Loucy (cell line): Measurements from ENCODE around the gene NBAS.

Experiments
- H2AFZ ChIP-seq: fragments of 200-600 bp; sonication (generic); 2 replicates; pipeline ENCODE4 v1.6.0; 2016; ENCODE audit warnings: antibody characterized with exemption, mild to moderate bottlenecking, low read length, moderate library complexity
- H3F3A ChIP-seq: fragments of 200-600 bp; 2 replicates; pipeline ENCODE4 v1.6.0; 2016; ENCODE audit warnings: antibody characterized with exemption, low read depth, mild to moderate bottlenecking
- H3K27me3 ChIP-seq: fragments of 200-600 bp; sonication (generic); 2 replicates; pipeline ENCODE4 v1.6.1; 2014; ENCODE audit warnings: low read length, mild to moderate bottlenecking; ENCODE audit not compliant: insufficient read depth, poor library complexity, severe bottlenecking
- H3K36me3 ChIP-seq: fragments of 200-600 bp; sonication (generic); 2 replicates; pipeline ENCODE4 v1.6.1; 2016; ENCODE audit warnings: low read length; ENCODE audit not compliant: insufficient read depth
- H3K4me1 ChIP-seq: fragments of 200-600 bp; sonication (generic); 2 replicates; pipeline ENCODE4 v1.5.1; 2014; ENCODE audit warnings: low read length, mild to moderate bottlenecking; ENCODE audit not compliant: insufficient read depth, poor library complexity, severe bottlenecking
- H3K4me2 ChIP-seq: fragments of 200-600 bp; sonication (generic); 2 replicates; pipeline ENCODE4 v1.6.0; 2014; ENCODE audit warnings: antibody characterized with exemption, low read length, low read depth, mild to moderate bottlenecking; ENCODE audit not compliant: poor library complexity, severe bottlenecking
- H3K4me3 ChIP-seq: fragments of 200-600 bp; sonication (generic); 2 replicates; pipeline ENCODE4 v1.5.1; 2014; ENCODE audit warnings: low read length, mild to moderate bottlenecking, mixed read lengths; ENCODE audit not compliant: poor library complexity, severe bottlenecking
- H3K79me2 ChIP-seq: fragments of 200-600 bp; sonication (generic); 2 replicates; pipeline ENCODE4 v1.6.1; 2014; ENCODE audit warnings: low read length; ENCODE audit not compliant: insufficient read depth
- H3K9ac ChIP-seq: fragments of 200-600 bp; sonication (generic); 2 replicates; pipeline ENCODE4 v1.6.0; 2014; ENCODE audit warnings: mild to moderate bottlenecking, low read depth, low read length, moderate library complexity; ENCODE audit not compliant: poor library complexity, severe bottlenecking
- H3K9me2 ChIP-seq: fragments of 200-600 bp; sonication (generic); replicated peaks from 2 replicates; pipeline ENCODE4 v1.6.1; 2016; ENCODE audit warnings: low read depth, low read length, mixed read lengths
- H3K9me3 ChIP-seq: fragments of 200-600 bp; sonication (generic); 2 replicates; pipeline ENCODE4 v1.6.1; 2014; ENCODE audit warnings: mild to moderate bottlenecking, antibody characterized with exemption, low read length, low read depth; ENCODE audit not compliant: insufficient read depth
- H4K20me1 ChIP-seq: fragments of 200-600 bp; sonication (generic); 2 replicates; pipeline ENCODE4 v1.6.0; 2014; ENCODE audit warnings: antibody characterized with exemption, low read length, mild to moderate bottlenecking; ENCODE audit not compliant: insufficient read depth, poor library complexity, severe bottlenecking
- EZH2phosphoT487 ChIP-seq: fragments of 200-600 bp; IDR thresholded peaks from 2 replicates; pipeline ENCODE4 v1.6.1; 2018; ENCODE audit warnings: antibody characterized with exemption, mild to moderate bottlenecking, moderate library complexity, borderline replicate concordance
- TF ChIP-seq, protein P1 (sequence below): fragments of 200-600 bp; sonication (generic); conservative IDR thresholded peaks from 2 replicates; pipeline ENCODE4 v1.5.1; 2014; ENCODE audit warnings: mild to moderate bottlenecking, antibody characterized with exemption, low read length

Gene NBAS

DNA sequence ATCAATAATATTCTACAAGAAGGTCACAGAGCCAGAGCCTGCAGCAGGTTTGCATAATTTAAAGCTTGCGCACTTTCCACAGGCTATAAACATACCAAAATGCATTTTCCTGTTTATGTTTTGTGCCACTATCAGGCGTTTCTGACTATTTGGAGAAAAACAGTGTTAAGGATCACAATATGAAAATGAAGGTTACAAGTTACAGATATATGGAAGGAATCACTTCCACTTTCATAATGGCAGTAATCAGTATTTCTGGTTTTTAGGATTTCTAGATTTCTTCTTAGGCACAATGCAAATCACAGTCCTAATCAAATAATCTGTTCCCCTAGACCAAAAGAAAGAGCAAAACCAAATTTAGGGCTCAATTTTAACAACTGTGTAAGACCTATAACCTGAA, 279.5 kb downstream of the NBAS start:
- Histone ChIP-seq H3F3A (peaks cover under 1% of the 10 kb centered on the region; the same call in 1 of the 2 replicates), H4K20me1 (no peaks in the 10 kb centered on the region), H3K4me2 (no peak overlapping the region), H3K4me1 (peaks cover 21% of the 10 kb centered on the region), H3K9me2 (no peaks in the 10 kb centered on the region), H2AFZ (no peak overlapping the region), H3K27me3 (no peaks in the 10 kb centered on the region), H3K9me3 (no peaks in the 10 kb centered on the region), H3K36me3 (peaks cover 58% of the 10 kb centered on the region), H3K79me2 (no peaks in the 10 kb centered on the region), H3K4me3 (no peak overlapping the region), H3K9ac (no peak overlapping the region)
- no peak for TF ChIP-seq EZH2phosphoT487
- TF ChIP-seq, protein P1, sequence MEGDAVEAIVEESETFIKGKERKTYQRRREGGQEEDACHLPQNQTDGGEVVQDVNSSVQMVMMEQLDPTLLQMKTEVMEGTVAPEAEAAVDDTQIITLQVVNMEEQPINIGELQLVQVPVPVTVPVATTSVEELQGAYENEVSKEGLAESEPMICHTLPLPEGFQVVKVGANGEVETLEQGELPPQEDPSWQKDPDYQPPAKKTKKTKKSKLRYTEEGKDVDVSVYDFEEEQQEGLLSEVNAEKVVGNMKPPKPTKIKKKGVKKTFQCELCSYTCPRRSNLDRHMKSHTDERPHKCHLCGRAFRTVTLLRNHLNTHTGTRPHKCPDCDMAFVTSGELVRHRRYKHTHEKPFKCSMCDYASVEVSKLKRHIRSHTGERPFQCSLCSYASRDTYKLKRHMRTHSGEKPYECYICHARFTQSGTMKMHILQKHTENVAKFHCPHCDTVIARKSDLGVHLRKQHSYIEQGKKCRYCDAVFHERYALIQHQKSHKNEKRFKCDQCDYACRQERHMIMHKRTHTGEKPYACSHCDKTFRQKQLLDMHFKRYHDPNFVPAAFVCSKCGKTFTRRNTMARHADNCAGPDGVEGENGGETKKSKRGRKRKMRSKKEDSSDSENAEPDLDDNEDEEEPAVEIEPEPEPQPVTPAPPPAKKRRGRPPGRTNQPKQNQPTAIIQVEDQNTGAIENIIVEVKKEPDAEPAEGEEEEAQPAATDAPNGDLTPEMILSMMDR = no peak

DNA sequence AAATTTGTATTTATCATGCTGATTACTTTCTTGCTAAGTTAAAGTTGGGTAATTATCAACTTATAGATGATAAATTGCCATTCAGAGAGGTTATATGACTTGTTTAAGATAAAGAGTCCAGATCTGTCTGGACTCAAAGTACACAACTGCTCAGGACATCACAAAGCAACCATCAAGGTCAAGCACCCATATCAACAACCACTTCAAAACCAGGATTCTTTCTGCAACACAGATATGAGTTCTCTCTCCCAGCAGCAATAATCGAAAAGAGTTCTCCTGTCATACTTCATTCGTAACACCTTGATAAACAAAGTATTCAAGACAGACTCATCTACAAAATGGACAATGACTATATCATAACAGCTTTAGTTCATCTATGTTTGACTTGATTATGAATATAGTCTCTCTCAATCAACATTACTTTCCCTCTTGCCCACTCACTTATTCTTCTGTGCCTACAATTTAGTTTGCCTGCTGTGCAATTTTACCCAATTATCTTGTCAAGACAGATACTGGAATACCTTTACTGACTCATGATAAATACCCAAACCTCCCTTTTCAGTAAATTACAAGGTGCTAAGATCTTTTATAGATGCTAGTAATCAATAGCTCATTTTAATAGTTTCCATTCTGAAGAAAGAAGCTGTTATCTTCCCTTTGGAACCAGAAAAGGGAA, 281.8 kb downstream of the NBAS start:
- Histone ChIP-seq H3K79me2 (no peaks in the 10 kb centered on the region), H4K20me1 (no peaks in the 10 kb centered on the region), H3K27me3 (no peaks in the 10 kb centered on the region), H3F3A (peaks cover 2% of the 10 kb centered on the region; the same call in 1 of the 2 replicates), H3K4me2 (no peak overlapping the region), H3K9me3 (no peaks in the 10 kb centered on the region), H3K36me3 (peaks cover 56% of the 10 kb centered on the region), H3K9me2 (no peaks in the 10 kb centered on the region), H3K4me3 (no peak overlapping the region), H2AFZ (no peak overlapping the region), H3K9ac (no peak overlapping the region), H3K4me1 (peaks cover 28% of the 10 kb centered on the region)
- TF ChIP-seq EZH2phosphoT487 = no peak
- TF ChIP-seq, protein P1 = no peak

DNA sequence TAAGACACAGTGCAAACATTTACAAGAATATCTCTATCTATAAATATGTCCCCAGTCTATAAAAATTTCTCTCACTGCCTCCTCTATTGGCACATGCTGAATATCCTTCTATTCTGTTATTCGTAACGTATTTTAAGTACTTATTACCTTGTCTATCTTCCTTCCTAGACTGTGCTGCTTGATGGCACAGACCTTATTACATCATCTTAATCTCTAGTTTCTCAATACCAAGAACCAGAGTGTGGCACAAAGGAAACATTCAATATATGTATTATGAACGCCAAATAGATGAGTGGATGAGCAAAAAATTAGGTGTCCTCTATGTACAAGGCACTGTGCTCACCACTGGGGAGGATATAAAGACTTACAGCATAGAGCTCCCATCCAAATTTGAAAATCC, 282.8 kb downstream of the NBAS start:
- H3K79me2 ChIP-seq = no peaks in the 10 kb centered on the region
- no peak overlapping the region for H3K4me2 ChIP-seq
- H3K9me3 ChIP-seq = no peaks in the 10 kb centered on the region
- H2AFZ ChIP-seq = no peak overlapping the region
- H3K36me3 ChIP-seq = peaks cover 46% of the 10 kb centered on the region
- H3K4me1 ChIP-seq = peaks cover 35% of the 10 kb centered on the region
- peaks cover 2% of the 10 kb centered on the region; the same call in 1 of the 2 replicates for H3F3A ChIP-seq
- no peak overlapping the region for H3K9ac ChIP-seq
- H3K4me3 ChIP-seq = no peak overlapping the region
- no peaks in the 10 kb centered on the region for H3K27me3 ChIP-seq
- no peaks in the 10 kb centered on the region for H4K20me1 ChIP-seq
- no peaks in the 10 kb centered on the region for H3K9me2 ChIP-seq
- TF ChIP-seq EZH2phosphoT487 = no peak
- TF ChIP-seq, protein P1 = no peak
